Pons (tissue), 1 donor: Measurements from ENCODE around the gene ZNF804B.

Experiments
- DNase-seq: peaks from one replicate; pipeline ENCODE4 v3.0.0-alpha.2; 2016; ENCODE audit warnings: low spot score

ZNF804B gene

GRCh38 chr7:89265631-89266030 is 506.1 kb downstream of the ZNF804B start:
- DNase-seq: no peak

DNA sequence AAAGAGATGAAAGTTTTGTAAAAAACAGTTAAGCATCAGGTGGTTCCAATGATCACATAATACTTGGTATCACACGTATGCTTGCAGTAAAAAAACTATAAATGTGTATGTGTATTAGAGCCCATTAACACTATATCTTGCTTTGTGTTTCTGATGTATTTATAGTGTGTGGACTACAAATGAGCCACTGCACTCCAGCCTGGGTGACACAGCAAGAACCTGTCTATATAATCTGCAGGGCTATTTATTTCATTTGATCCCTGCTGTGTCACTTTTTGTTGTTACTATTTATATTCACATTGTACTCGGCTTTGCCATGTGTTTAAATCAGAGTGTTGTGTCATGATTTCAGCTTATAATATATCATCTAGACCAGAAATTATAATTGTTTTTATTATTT is 523.8 kb downstream of the ZNF804B start:
- DNase-seq: no peak

- no peak for DNase-seq
Observed at GRCh38 chr7:89308535-89308934, 549.0 kb downstream of the ZNF804B start.

DNA sequence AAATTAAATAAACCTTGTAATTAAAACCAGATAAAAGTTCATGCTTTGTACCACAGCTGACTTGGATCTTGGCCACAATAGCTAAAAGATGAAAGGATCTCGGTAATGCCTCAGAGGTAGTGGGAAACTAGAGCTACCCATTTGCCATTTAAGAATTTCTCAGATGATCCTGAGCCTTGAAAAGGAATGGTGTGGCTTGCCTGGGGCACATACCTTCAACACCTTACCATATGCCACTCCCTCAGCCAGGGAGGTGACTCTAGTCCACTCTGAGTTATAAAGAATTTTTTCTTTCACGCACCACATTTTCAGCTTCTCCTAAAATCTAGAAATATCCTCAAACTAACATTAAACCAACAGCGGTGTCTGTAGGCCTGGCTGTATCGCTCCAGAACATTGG is 552.4 kb downstream of the ZNF804B start:
- DNase-seq: no peak

- DNase-seq: no peak
Observed at GRCh38 chr7:89312551-89312950, 553.1 kb downstream of the ZNF804B start.

DNA sequence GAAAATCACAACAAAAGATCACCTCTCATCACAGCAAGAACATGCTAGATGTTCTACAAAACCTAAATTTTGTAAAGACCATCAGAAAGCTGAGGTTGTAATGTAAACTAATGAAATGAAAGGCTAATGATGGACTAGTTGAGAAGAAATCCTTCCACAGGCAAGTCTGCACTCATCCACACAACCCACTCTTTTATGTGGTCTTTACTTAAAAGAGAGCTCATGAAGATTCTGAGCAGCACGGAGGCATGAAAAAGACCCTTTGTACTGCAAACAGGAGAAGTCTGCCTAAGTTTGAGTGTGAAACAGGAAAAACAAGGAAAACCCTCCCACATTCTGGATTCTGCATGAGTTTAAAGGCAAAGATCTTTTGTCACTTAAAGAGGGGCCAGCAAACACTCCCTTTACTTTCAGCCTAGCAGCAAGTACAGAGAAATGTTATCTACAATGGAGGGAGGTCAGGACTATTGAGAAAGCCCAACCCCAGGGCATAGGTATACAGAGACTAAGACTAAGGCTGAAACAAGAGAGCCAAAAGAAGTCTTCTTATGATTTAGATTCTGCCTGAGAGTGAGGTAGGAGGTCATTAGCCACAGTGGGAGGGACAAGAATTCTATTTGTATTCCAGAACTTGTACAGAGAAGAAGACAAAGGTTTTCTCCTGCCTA is 557.2 kb downstream of the ZNF804B start:
- no peak for DNase-seq

DNA sequence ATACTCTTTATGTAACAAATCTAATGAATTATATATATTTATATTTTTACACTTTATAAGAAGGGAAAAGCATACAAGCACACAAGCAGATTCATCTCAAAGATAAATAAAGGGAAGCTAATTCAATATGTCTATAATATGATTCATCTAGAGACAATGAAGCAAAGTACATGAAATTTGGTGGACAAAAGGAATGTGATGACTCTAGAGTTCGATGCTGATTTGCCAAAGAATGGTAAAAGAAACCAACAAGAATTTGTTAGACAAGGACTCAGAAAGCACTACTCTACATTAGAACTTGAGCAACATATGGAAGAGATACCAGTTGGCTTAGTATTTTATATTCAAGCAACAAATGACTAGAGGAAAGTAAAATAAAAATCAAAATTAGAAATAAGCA is 572.5 kb downstream of the ZNF804B start:
- no peak for DNase-seq

DNA sequence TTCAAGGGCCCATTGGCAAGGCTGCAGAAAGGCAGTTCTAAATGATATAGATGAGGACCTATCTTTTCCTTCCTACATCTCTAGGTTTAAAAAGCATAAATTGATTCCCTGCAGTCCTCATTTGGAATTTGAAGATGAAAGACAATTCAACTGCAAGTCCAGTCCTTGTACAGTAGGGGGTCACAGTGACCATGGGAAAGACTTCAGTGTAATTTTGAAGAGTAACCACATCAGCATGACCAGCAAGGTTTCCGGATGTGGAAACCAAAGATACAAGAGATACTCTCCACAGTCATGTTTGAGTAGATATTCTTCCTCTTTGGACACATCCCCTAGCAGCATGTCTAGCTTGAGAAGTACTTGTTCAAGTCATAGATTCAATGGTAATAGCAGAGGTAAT is 575.3 kb downstream of the ZNF804B start:
- no peak for DNase-seq

DNA sequence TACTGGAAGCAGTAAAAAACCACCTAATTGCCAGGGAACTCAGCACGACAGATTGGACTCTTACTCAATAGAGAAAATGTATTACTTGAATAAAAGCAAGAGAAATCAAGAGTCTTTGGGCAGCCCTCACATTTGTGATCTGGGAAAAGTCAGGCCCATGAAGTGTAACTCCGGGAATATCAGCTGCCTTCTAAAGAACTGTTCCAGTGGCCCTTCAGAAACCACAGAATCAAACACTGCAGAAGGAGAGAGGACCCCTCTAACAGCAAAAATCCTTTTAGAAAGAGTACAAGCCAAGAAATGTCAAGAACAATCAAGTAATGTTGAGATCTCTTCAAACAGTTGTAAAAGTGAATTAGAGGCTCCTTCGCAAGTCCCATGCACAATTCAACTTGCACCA is 576.0 kb downstream of the ZNF804B start:
- no peak for DNase-seq

GRCh38 chr7:89336121-89336520 is 576.6 kb downstream of the ZNF804B start:
- no peak for DNase-seq

- DNase-seq: no peak
Observed at GRCh38 chr7:89339748-89340147, 580.2 kb downstream of the ZNF804B start.

DNA sequence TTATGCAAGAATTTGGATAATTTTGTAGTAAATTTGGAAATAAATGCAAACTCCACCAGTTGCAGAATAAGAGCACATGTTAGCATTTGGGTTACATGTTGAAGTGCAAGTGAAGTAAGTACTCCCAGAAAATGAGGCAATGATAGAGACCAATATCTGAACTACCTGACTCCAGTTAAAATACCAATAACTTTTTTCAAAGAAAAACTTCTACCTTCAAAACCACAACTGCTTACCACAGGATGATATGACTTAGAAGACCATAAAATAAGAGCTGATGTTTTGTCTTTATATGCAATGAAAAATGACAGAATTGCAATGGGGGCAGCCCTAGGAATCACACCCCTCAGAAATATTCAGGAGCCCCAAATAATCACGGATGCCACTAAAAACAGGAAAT is 597.6 kb downstream of the ZNF804B start:
- DNase-seq: no peak

GRCh38 chr7:89377219-89377618 is 617.7 kb downstream of the ZNF804B start:
- no peak for DNase-seq

- DNase-seq: no peak
Observed at GRCh38 chr7:89385411-89385810, 625.9 kb downstream of the ZNF804B start.
